Testis (tissue), 3 donors: ENCODE measurements around the gene ASIC5. TPM values are rescaled to one million over a fixed set of nuclear protein-coding genes. Genes with fewer than 3 reads are reported as not detected.

ENCODE experiments used
- DNase-seq: peaks from one replicate; pipeline ENCODE4 v3.0.0-alpha.2; 2019
- H3K27ac ChIP-seq, 2 donors: fragments of 200-600 bp; sonication (generic); one replicate each; pipeline ENCODE4 v1.5.1; 2019
- H3K27me3 ChIP-seq: fragments of 200-600 bp; sonication (generic); one replicate; pipeline ENCODE4 v1.5.1; 2019
- H3K36me3 ChIP-seq: fragments of 200-600 bp; sonication (generic); one replicate; pipeline ENCODE4 v1.5.1; 2017; ENCODE audit warnings: low read depth; ENCODE audit errors: missing control alignments
- H3K4me1 ChIP-seq: fragments of 200-600 bp; sonication (generic); one replicate; pipeline ENCODE4 v1.5.1; 2019
- H3K4me3 ChIP-seq, 2 donors: fragments of 200-600 bp; sonication (generic); one replicate each; pipeline ENCODE4 v1.5.1; 2017 to 2019
- H3K9me3 ChIP-seq: fragments of 200-600 bp; sonication (generic); one replicate; pipeline ENCODE4 v1.5.1; 2017
- CTCF ChIP-seq, 3 experiments: fragments of 450-650 bp in 2 of 3; fragments of 200-600 bp in 1 of 3; sonication (generic) in 1 of 3; IDR thresholded peaks; one replicate each; pipeline ENCODE4 v1.5.1; 2016 to 2019; ENCODE audit warnings: antibody characterized with exemption in 3 of 3, mild to moderate bottlenecking in 2 of 3, moderate library complexity in 1 of 3
- POLR2A ChIP-seq: fragments of 450-650 bp; IDR thresholded peaks from one replicate; pipeline ENCODE4 v1.6.1; 2017; ENCODE audit warnings: antibody characterized with exemption, mild to moderate bottlenecking, moderate library complexity
- WGBS, 2 donors: methylation state at CpG; one replicate each; pipeline ENCODE4 v1.1.5; 2018; 5-methylcytosine and 5-hydroxymethylcytosine counted together
- intact Hi-C: fragments of 100-400 bp; cut with DNase I; formaldehyde crosslinking; loops from one replicate; pipeline ENCODE4 v1.15.1; 2023; ENCODE audit warnings: low total_unique reads
- polyA plus RNA-seq: library from polyadenylated mRNA; stranded (reverse); fragments of 350-450 nt; fragmentation: Illumina TruSeq; extraction: RNeasy Lipid Tissue Mini Kit (QIAGEN cat#74804); gene quantifications from one replicate; pipeline ENCODE4 v1.2.3, GENCODE V29; 2014; ENCODE audit warnings: low read depth, low replicate concordance; ENCODE audit not compliant: insufficient read depth
- total RNA-seq, 2 donors: library from RNA; depleted of rRNA; stranded (reverse); fragments of >200 nt; gene quantifications; one replicate each; pipeline ENCODE4 v1.2.3, GENCODE V29; 2016

Gene ASIC5
- total and polyA plus RNA-seq, 3 donors from 2014 or later = not detected

- Histone ChIP-seq H3K9me3 (no peaks in the 10 kb centered on the region), H3K4me1 (no peaks in the 10 kb centered on the region), H3K36me3 (no peaks in the 10 kb centered on the region), H3K4me3 (no peak overlapping the region), H3K27me3 (no peaks in the 10 kb centered on the region), H3K27ac (no peak overlapping the region)
- intact Hi-C loops = no loop called here
- DNase-seq = no peak
- WGBS, 2 donors = 31% methylated on average over 2 of the region's 2 CpGs; no CpG with 5 or more reads in 1 of the 2 donors
- TF ChIP-seq POLR2A (no peak), CTCF (IDR thresholded peaks at IDR 0.05) (no peak)
These were observed 12.5 kb upstream of the ASIC5 start for GRCh38 chr4:155878611-155879010.

GRCh38 chr4:155877971-155878370 lies 11.9 kb upstream of the ASIC5 start:
- no peak overlapping the region for H3K27ac ChIP-seq
- no peak for DNase-seq
- no peak for TF ChIP-seq CTCF (IDR thresholded peaks at IDR 0.05)
- intact Hi-C loops = no loop called here
- H3K4me3 ChIP-seq = no peak overlapping the region
- H3K4me1 ChIP-seq = no peaks in the 10 kb centered on the region
- H3K36me3 ChIP-seq = no peaks in the 10 kb centered on the region
- no peaks in the 10 kb centered on the region for H3K9me3 ChIP-seq
- no peaks in the 10 kb centered on the region for H3K27me3 ChIP-seq
- WGBS, 2 donors = 90 to 96% methylated on average over 4 of the region's 4 CpGs

- Histone ChIP-seq H3K4me3 (no peak overlapping the region), H3K9me3 (no peaks in the 10 kb centered on the region), H3K4me1 (no peaks in the 10 kb centered on the region), H3K27ac (no peak overlapping the region), H3K27me3 (no peaks in the 10 kb centered on the region), H3K36me3 (no peaks in the 10 kb centered on the region)
- no peak for DNase-seq
- intact Hi-C loops = no loop called here
- no peak for TF ChIP-seq CTCF (IDR thresholded peaks at IDR 0.05)
- TF ChIP-seq POLR2A = no peak
- WGBS, 2 donors = 94 to 100% methylated on average over 1 of the region's 1 CpG
These were observed 9.8 kb upstream of the ASIC5 start for GRCh38 chr4:155875878-155876277.

GRCh38 chr4:155855897-155856296 lies 10.2 kb downstream of the ASIC5 start:
- TF ChIP-seq POLR2A = no peak
- no peak for TF ChIP-seq CTCF (IDR thresholded peaks at IDR 0.05)
- Histone ChIP-seq H3K9me3 (no peaks in the 10 kb centered on the region), H3K27me3 (no peaks in the 10 kb centered on the region), H3K27ac (no peak overlapping the region), H3K36me3 (no peaks in the 10 kb centered on the region), H3K4me3 (no peak overlapping the region), H3K4me1 (no peaks in the 10 kb centered on the region)
- 76 to 90% methylated on average over 2 of the region's 2 CpGs for WGBS, 2 donors
- no peak for DNase-seq
- intact Hi-C loops = no loop called here

- DNase-seq = no peak
- no peaks in the 10 kb centered on the region for H3K36me3 ChIP-seq
- H3K27me3 ChIP-seq = no peaks in the 10 kb centered on the region
- no peak overlapping the region for H3K4me3 ChIP-seq
- intact Hi-C loops = no loop called here
- 75 to 80% methylated on average over 6 of the region's 6 CpGs for WGBS, 2 donors
- no peaks in the 10 kb centered on the region for H3K4me1 ChIP-seq
- no peaks in the 10 kb centered on the region for H3K9me3 ChIP-seq
- no peak overlapping the region for H3K27ac ChIP-seq
- TF ChIP-seq CTCF (IDR thresholded peaks at IDR 0.05) (no peak), POLR2A (no peak)
These were observed 11.4 kb downstream of the ASIC5 start for GRCh38 chr4:155854582-155855226.
